Putamen (tissue), 1 donor: ENCODE results near the gene UNC80.
A peak's percentile ranks its signal among the peaks of the same experiment; 100 is the strongest.

Experiments
- DNase-seq: peaks from one replicate; pipeline ENCODE4 v3.0.0-alpha.2; 2016; ENCODE audit warnings: low spot score

Gene UNC80

GRCh38 chr2:209969692-209970091, 198.1 kb downstream of the UNC80 start:
- DNase-seq: no peak

- no peak for DNase-seq
Observed at GRCh38 chr2:209970271-209970670, 198.6 kb downstream of the UNC80 start.

- no peak for DNase-seq
Observed at GRCh38 chr2:209970711-209971110, 199.1 kb downstream of the UNC80 start.

- DNase-seq: no peak
Observed at GRCh38 chr2:209973328-209973727, 201.7 kb downstream of the UNC80 start.

GRCh38 chr2:209974576-209974975, 202.9 kb downstream of the UNC80 start:
- DNase-seq: no peak

DNA sequence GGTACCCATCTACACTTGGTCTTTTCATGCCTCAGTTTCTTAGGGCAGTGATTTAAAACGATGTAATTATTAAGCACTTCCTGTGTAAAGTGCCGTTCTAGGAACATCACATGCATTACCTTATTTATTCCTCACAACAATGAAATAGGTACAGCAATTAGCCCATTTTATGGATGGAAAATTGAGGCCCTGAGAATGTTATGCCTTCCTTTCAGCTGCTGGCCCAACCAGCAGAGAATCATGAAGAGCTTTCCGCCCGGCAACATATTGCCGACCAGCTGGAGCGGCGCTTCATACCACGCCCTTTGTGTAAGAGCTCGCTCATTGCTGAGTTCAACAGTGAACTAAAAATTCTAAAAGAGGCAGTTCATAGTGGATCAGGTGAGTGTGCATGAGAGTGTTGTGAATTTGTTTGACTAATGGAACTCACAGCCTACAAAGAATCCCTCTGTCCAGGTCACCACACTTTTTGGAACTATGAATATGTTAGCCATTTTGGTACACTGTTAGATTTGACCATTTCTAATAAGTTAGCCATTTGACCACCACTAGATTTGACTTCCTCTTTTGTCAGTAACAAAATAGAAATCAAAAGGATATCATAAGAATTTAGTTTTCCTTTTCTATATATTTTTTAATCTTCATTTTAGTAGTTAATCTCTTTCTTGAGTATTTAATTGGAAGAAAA, 205.2 kb downstream of the UNC80 start:
- DNase-seq: no peak

- peak; percentile 22 for DNase-seq
Observed at GRCh38 chr2:209977386-209978239, 206.0 kb downstream of the UNC80 start.

DNA sequence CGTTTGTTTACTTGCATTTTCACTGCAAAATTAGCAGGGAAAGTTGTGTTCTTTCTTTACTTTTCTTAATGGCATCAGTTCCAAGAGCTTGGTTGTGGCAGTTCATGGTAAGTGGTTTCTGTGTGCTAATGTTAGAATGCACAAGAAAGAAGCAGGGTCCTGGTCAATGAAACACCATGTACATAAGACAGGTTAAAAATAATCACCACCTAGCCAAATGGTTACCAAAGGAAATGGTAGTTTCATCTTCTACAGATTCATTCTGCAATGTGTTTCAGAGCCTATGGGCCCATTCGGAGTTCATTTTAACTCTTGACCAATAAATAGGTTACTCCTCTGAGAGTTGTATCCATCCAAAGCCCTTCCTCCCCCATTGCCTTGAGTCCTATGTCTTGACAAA, 212.7 kb downstream of the UNC80 start:
- DNase-seq: no peak

- no peak for DNase-seq
Observed at GRCh38 chr2:209985874-209986273, 214.2 kb downstream of the UNC80 start.

DNA sequence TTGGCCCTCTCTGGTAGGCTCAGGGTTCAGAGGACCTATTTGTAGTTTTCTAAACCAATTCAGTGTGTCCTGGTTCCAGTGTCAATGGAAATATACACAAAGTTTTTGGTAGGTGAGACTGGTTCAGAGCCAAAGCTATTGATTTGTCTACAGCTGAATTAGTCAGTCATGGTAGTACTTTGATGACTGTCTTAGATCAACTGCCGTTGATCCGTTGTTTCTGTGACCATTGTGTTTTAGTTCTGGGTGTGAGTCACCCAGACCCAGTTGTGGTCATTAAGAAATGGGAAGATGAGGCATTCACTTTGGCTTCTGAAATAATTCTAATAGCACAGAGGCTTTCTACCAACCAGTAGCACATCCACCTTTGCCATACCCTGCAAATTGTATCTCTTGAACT, 214.8 kb downstream of the UNC80 start:
- DNase-seq: no peak

- no peak for DNase-seq
Observed at GRCh38 chr2:209988010-209988409, 216.4 kb downstream of the UNC80 start.

- DNase-seq: no peak
Observed at GRCh38 chr2:209990838-209991237, 219.2 kb downstream of the UNC80 start.

GRCh38 chr2:209993968-209994367, 222.3 kb downstream of the UNC80 start:
- no peak for DNase-seq

DNA sequence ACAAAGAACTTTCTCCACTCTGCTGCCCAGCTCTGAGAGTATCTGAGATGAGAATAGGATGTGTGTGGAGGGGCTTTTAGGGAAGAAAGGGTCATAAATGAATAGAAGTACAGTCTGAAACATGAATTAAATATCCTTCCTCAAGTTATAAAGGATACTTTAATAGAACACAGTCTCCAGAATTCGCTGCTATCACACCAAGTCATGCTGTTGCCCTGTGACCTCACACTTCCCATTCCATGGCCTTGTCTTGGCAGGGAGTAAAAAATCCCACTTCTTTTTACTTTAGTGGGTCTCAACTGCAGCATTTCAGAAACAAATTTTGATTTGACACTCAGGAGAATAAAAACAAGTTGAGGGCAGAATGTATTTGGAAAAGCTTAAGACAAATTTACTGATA, 227.0 kb downstream of the UNC80 start:
- no peak for DNase-seq

DNA sequence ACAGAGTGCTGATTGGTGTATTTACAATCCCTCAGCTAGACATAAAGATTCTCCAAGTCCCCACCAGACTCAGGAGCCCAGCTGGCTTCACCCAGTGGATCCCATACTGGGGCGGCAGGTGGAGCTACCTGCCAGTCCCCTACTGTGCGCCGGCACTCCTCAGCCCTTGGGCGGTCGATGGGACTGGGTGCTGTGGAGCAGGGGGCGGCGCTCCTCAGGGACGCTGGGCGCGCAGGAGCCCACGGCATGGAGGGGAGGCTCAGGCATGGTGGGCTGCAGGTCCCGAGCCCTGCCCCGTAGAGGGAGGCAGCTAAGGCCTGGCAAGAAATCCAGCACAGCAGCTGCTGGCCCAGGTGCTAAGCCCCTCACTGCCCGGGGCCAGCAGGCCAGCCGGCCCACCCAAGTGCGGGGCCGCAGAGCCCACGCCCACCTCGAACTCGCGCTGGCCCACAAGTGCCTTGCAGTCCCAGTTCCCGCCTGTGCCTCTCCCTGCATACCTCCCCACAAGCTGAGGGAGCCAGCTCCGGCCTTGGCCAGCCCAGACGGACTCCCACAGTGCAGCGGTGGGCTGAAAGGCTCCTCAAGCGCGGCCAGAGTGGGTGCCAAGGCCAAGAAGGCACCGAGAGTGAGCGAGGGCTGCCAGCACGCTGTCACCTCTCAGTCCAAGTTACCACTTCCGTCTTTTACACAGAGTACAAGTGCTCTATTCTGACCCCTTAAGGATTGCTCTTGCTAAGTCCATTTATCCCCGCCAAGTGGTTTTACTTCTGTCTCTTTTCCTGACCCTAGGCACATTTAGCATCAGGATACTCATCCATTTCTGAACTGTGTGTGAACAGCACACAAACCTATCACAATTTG, 229.1 kb downstream of the UNC80 start:
- DNase-seq: no peak

DNA sequence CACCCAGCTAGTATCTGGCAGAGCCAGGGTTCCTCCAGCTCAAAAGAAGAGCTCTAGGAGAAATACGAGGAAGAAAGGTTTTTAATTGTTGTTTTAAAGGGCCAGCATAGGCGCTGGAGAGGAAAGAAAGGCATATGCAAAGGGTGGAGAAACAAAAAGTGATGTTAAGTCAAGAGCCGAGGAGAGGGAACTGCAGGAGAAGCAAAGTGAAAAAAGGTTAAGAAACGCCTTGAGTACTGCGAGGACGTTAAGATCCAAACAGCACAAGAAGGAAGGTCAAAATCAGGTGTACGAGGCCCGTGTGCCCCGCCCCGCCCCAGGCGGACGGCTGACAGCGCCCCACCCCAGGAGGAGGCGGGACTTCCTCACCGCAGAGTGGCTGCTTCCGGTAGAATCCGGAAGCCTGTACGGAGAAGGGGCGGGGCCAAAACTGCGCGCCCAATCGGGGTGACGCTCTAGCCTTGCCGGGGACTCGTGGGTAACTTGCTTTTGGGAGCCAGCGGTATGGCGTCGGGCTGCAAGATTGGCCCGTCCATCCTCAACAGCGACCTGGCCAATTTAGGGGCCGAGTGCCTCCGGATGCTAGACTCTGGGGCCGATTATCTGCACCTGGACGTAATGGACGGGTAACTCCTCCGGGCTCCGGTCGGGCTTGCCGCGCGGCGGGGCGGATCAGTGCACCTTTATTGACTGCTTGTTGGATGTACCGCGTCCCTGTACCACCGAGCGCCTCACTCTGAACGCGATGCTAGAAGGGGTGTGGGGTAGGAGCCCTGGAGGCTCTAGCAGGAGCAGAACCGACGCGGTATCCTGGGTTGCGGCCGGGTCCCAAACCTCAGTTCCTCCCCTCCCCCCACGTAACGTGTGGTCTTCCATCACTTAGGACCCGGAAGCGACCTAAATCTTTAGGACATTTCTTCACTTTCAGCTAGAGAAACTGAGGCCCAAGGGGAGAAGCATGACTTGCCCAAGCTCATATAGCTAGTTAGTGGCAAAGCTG, 230.8 kb downstream of the UNC80 start, which contains the start of gene RPE:
Gene RPE (plus strand): TSS at position 481 of the 1,000 bp plus-strand sequence. CDS start 24 bp downstream, at position 505.
- DNase-seq: peak; percentile 96

DNA sequence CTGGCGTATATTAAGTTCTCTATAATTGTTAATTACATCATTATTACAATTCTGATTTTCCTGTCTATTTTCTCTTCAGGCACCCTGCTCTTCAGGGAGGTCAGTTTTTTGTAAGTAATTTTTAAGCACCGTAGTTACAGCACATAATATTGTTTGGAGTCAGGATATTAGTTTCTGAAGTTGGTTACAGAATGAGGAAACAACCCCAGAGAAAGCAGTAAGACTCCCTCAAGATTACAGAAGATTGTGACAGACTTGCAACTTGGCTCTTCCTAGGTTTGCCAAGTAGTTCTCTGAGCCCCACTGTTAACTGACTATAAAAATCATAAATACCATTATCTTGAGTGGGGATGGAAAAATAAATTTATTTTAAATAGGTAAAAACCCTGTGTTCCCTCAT, 231.7 kb downstream of the UNC80 start:
- no peak for DNase-seq

DNA sequence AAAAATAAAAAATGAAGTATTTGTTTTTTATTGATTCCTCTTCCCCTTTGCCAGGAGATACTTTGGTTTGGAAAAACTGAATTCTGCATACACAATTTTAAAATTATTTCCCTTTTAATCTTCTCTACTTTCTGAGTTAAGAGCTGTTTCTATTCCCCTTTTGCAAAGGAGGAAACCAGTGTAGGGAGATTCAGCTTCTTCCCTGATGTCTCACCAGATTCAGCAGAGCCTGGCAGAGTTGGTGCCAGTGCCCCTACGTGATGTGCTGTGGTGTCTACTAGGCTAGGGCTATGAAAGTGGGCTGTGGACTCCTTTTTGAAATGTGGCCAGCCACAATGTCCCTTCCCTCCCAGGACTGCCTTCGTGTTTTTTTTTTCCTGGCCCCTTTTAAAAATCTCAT, 233.2 kb downstream of the UNC80 start:
- DNase-seq: no peak

DNA sequence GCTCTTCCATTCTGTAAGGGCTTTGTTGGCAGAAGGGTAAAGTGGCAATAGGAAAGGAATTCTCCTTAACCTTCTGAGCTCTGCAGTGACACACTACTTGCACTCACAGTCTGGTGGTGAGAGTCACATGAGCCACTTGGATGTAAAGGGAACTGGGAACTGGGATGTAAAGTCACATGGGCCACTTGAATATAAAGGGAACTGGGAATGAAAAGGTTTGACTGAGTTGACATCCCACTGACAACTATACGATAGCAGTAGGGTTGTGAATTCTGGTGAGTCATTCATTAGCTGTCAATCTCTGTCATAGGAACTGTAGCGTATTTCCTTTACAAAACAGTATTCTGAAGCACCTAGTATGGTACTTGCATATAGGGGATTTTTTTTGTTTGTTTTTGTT, 236.3 kb downstream of the UNC80 start:
- peak; percentile 77 for DNase-seq

GRCh38 chr2:210009126-210009525, 237.5 kb downstream of the UNC80 start:
- no peak for DNase-seq

GRCh38 chr2:210009896-210010295, 238.3 kb downstream of the UNC80 start:
- DNase-seq: no peak
